SK-N-SH treated with all-trans-retinoic acid at 6 μM for 48 hours (cell line): Measurements from ENCODE around the gene TEKTIP1.

Experiments used
- ATAC-seq: fragments of 200-7000 bp; cut with Tn5 transposase; 3 replicates; pipeline ENCODE4 v1.9.1; 2020; ENCODE audit warnings: mild to moderate bottlenecking, moderate library complexity
- ARNTL ChIP-seq: fragments of 450-650 bp; formaldehyde crosslinking; IDR thresholded peaks from 2 replicates; pipeline ENCODE4 v1.5.0; 2020; ENCODE audit warnings: low read depth, mild to moderate bottlenecking, moderate library complexity, borderline replicate concordance
- BACH2 ChIP-seq: fragments of 250-450 bp; sonication (Bioruptor Pico); IDR thresholded peaks from 2 replicates; pipeline ENCODE4 v1.9.0; 2021; ENCODE audit warnings: mild to moderate bottlenecking, borderline replicate concordance
- CSDC2 ChIP-seq: fragments of 250-450 bp; sonication (Bioruptor Pico); IDR thresholded peaks from 2 replicates; pipeline ENCODE4 v1.5.0; 2020; ENCODE audit warnings: mild to moderate bottlenecking, moderate library complexity
- ESRRG ChIP-seq: fragments of 250-450 bp; sonication (Bioruptor Pico); IDR thresholded peaks from 2 replicates; pipeline ENCODE4 v1.6.1; 2021; ENCODE audit warnings: mild to moderate bottlenecking
- GLIS3 ChIP-seq: fragments of 250-450 bp; sonication (Bioruptor Pico); IDR thresholded peaks from 2 replicates; pipeline ENCODE4 v1.5.0; 2020; ENCODE audit warnings: mild to moderate bottlenecking, moderate library complexity
- ISL1 ChIP-seq: fragments of 250-450 bp; sonication (Bioruptor Pico); IDR thresholded peaks from 2 replicates; pipeline ENCODE4 v2.1.2; 2022; ENCODE audit warnings: mild to moderate bottlenecking, moderate library complexity
- OSR1 ChIP-seq: fragments of 250-450 bp; sonication (Bioruptor Pico); IDR thresholded peaks from 2 replicates; pipeline ENCODE4 v1.8.0; 2022; ENCODE audit warnings: moderate library complexity, mild to moderate bottlenecking, inconsistent platforms
- POU6F1 ChIP-seq: fragments of 250-450 bp; sonication (Bioruptor Pico); IDR thresholded peaks from 2 replicates; pipeline ENCODE4 v1.8.0; 2021; ENCODE audit warnings: low read depth, mild to moderate bottlenecking, moderate library complexity, borderline replicate concordance
- PPARA ChIP-seq: fragments of 250-450 bp; sonication (Bioruptor Pico); IDR thresholded peaks from 2 replicates; pipeline ENCODE4 v1.5.0; 2020; ENCODE audit warnings: mild to moderate bottlenecking, borderline replicate concordance
- RARB ChIP-seq: fragments of 250-450 bp; sonication (Bioruptor Pico); IDR thresholded peaks from 2 replicates; pipeline ENCODE4 v1.8.0; 2021; ENCODE audit warnings: mild to moderate bottlenecking, moderate library complexity
- SNAI2 ChIP-seq: fragments of 250-450 bp; sonication (Bioruptor Pico); IDR thresholded peaks from 2 replicates; pipeline ENCODE4 v1.5.0; 2020; ENCODE audit warnings: mild to moderate bottlenecking, moderate library complexity
- TCF4 ChIP-seq: fragments of 250-450 bp; sonication (Bioruptor Pico); IDR thresholded peaks from 2 replicates; pipeline ENCODE4 v1.8.0; 2021; ENCODE audit warnings: mild to moderate bottlenecking, moderate library complexity, borderline replicate concordance
- TOX ChIP-seq: fragments of 250-450 bp; sonication (Bioruptor Pico); IDR thresholded peaks from 2 replicates; pipeline ENCODE4 v1.8.0; 2021; ENCODE audit warnings: mild to moderate bottlenecking, moderate library complexity, borderline replicate concordance
- TSHZ2 ChIP-seq: fragments of 250-450 bp; sonication (Bioruptor Pico); IDR thresholded peaks from 2 replicates; pipeline ENCODE4 v1.5.0; 2020; ENCODE audit warnings: mild to moderate bottlenecking, moderate library complexity
- ZC3H10 ChIP-seq: fragments of 250-450 bp; sonication (Bioruptor Pico); IDR thresholded peaks from 2 replicates; pipeline ENCODE4 v1.5.1; 2021; ENCODE audit warnings: mild to moderate bottlenecking, moderate library complexity
- ZFP3 ChIP-seq: fragments of 250-450 bp; sonication (Bioruptor Pico); IDR thresholded peaks from 2 replicates; pipeline ENCODE4 v1.5.0; 2020; ENCODE audit warnings: mild to moderate bottlenecking, moderate library complexity
- ZFP30 ChIP-seq: fragments of 450-650 bp; formaldehyde crosslinking; IDR thresholded peaks from 2 replicates; pipeline ENCODE4 v1.5.0; 2022; ENCODE audit warnings: mild to moderate bottlenecking, moderate library complexity
- ZNF565 ChIP-seq: fragments of 450-650 bp; formaldehyde crosslinking; conservative IDR thresholded peaks from 2 replicates; pipeline ENCODE4 v1.5.0; 2020; ENCODE audit warnings: low read depth, mild to moderate bottlenecking, moderate library complexity
- ZNF70 ChIP-seq: fragments of 450-650 bp; formaldehyde crosslinking; IDR thresholded peaks from 2 replicates; pipeline ENCODE4 v1.5.0; 2020; ENCODE audit warnings: mild to moderate bottlenecking, moderate library complexity
- ZNF8 ChIP-seq: fragments of 450-650 bp; formaldehyde crosslinking; IDR thresholded peaks from 2 replicates; pipeline ENCODE4 v1.5.0; 2020; ENCODE audit warnings: mild to moderate bottlenecking, moderate library complexity
- TF ChIP-seq, protein P1 (sequence below): fragments of 250-450 bp; sonication (Bioruptor Pico); IDR thresholded peaks from 2 replicates; pipeline ENCODE4 v1.5.1; 2020; ENCODE audit warnings: low read depth, mild to moderate bottlenecking, moderate library complexity
- TF ChIP-seq, protein P2 (sequence below): fragments of 250-450 bp; sonication (Bioruptor Pico); IDR thresholded peaks from 2 replicates; pipeline ENCODE4 v1.8.0; 2020; ENCODE audit warnings: mild to moderate bottlenecking, moderate library complexity, borderline replicate concordance
- TF ChIP-seq, protein P3 (sequence below): fragments of 250-450 bp; sonication (Bioruptor Pico); IDR thresholded peaks from 2 replicates; pipeline ENCODE4 v1.5.1; 2021; ENCODE audit warnings: mild to moderate bottlenecking, moderate library complexity

TEKTIP1 gene

GRCh38 chr19:3545669-3546034 lies 6.7 kb downstream of the TEKTIP1 start:
- ATAC-seq: no peak

GRCh38 chr19:3546119-3546518 lies 7.1 kb downstream of the TEKTIP1 start:
- TF ChIP-seq GLIS3 (CRISPR knock-in tag) (no peak), POU6F1 (no peak), ZFP3 (CRISPR knock-in tag) (no peak), BACH2 (CRISPR knock-in tag) (no peak), ZFP30 (CRISPR knock-in tag) (no peak)
- TF ChIP-seq, protein P1, sequence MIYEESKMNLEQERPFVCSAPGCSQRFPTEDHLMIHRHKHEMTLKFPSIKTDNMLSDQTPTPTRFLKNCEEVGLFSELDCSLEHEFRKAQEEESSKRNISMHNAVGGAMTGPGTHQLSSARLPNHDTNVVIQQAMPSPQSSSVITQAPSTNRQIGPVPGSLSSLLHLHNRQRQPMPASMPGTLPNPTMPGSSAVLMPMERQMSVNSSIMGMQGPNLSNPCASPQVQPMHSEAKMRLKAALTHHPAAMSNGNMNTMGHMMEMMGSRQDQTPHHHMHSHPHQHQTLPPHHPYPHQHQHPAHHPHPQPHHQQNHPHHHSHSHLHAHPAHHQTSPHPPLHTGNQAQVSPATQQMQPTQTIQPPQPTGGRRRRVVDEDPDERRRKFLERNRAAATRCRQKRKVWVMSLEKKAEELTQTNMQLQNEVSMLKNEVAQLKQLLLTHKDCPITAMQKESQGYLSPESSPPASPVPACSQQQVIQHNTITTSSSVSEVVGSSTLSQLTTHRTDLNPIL (CRISPR knock-in tag): no peak
- ATAC-seq: no peak

More at GRCh38 chr19:3545669-3546034, 6.7 kb downstream of the TEKTIP1 start:
- TF ChIP-seq, protein P2, sequence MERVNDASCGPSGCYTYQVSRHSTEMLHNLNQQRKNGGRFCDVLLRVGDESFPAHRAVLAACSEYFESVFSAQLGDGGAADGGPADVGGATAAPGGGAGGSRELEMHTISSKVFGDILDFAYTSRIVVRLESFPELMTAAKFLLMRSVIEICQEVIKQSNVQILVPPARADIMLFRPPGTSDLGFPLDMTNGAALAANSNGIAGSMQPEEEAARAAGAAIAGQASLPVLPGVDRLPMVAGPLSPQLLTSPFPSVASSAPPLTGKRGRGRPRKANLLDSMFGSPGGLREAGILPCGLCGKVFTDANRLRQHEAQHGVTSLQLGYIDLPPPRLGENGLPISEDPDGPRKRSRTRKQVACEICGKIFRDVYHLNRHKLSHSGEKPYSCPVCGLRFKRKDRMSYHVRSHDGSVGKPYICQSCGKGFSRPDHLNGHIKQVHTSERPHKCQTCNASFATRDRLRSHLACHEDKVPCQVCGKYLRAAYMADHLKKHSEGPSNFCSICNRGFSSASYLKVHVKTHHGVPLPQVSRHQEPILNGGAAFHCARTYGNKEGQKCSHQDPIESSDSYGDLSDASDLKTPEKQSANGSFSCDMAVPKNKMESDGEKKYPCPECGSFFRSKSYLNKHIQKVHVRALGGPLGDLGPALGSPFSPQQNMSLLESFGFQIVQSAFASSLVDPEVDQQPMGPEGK (CRISPR knock-in tag): no peak
- no peak for TF ChIP-seq ZNF8 (CRISPR knock-in tag)
- no peak for TF ChIP-seq RARB (CRISPR knock-in tag)
- TF ChIP-seq SNAI2: no peak
- TF ChIP-seq BACH2 (CRISPR knock-in tag): no peak
- TF ChIP-seq OSR1 (CRISPR knock-in tag): no peak
- no peak for TF ChIP-seq ZFP3 (CRISPR knock-in tag)
- no peak for TF ChIP-seq ZC3H10 (CRISPR knock-in tag)
- TF ChIP-seq, protein P1 (CRISPR knock-in tag): no peak
- no peak for TF ChIP-seq TOX
- TF ChIP-seq ZNF70 (CRISPR knock-in tag): no peak
- TF ChIP-seq ISL1 (CRISPR knock-in tag): no peak
- no peak for TF ChIP-seq POU6F1
- no peak for TF ChIP-seq GLIS3 (CRISPR knock-in tag)
- TF ChIP-seq PPARA (CRISPR knock-in tag): no peak
- no peak for TF ChIP-seq ZFP30 (CRISPR knock-in tag)
- TF ChIP-seq ESRRG (CRISPR knock-in tag): no peak
- no peak for TF ChIP-seq TSHZ2
- TF ChIP-seq ZNF565: no peak
- TF ChIP-seq CSDC2 (CRISPR knock-in tag): no peak

DNA sequence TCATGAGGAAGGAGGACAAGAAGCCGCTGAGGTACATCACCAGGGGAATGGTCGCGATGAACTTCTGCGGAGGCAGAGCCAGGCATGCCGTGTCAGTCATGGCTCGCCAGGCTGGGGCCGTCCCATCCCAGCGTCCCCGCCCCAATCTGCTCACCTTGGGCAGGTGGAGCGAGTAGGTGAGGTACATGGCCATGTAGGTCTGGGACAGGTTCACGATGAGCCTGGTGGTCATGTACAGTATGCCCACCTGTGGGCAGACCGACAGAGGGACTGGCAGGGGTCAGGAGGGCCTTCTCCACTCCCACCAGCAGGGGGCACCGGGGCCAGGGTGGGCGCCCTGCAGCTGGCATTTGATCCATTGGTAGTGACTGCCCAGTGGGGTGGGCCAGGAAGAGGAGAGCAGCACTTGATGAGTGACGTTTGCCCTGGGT lies 8.3 kb downstream of the TEKTIP1 start:
- no peak for ATAC-seq
- no peak for TF ChIP-seq ZC3H10 (CRISPR knock-in tag)
- no peak for TF ChIP-seq TCF4 (CRISPR knock-in tag)
- no peak for TF ChIP-seq ZNF565
- TF ChIP-seq GLIS3 (CRISPR knock-in tag): no peak
- TF ChIP-seq ISL1 (CRISPR knock-in tag): no peak
- no peak for TF ChIP-seq ARNTL (CRISPR knock-in tag)
- TF ChIP-seq CSDC2 (CRISPR knock-in tag): no peak
- no peak for TF ChIP-seq OSR1 (CRISPR knock-in tag)
- TF ChIP-seq, protein P3, sequence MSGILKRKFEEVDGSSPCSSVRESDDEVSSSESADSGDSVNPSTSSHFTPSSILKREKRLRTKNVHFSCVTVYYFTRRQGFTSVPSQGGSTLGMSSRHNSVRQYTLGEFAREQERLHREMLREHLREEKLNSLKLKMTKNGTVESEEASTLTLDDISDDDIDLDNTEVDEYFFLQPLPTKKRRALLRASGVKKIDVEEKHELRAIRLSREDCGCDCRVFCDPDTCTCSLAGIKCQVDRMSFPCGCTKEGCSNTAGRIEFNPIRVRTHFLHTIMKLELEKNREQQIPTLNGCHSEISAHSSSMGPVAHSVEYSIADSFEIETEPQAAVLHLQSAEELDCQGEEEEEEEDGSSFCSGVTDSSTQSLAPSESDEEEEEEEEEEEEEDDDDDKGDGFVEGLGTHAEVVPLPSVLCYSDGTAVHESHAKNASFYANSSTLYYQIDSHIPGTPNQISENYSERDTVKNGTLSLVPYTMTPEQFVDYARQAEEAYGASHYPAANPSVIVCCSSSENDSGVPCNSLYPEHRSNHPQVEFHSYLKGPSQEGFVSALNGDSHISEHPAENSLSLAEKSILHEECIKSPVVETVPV (CRISPR knock-in tag): no peak
- no peak for TF ChIP-seq TSHZ2
